ENCODE data around the gene CD6. TPM values are rescaled to one million over a fixed set of nuclear protein-coding genes. Genes with fewer than 3 reads are reported as not detected.
A peak's percentile ranks its signal among the peaks of the same experiment; 100 is the strongest.

Gene CD6
- total and polyA plus RNA-seq, 12 donors = 0.22 to 8.4 (median 2.1) TPM

DNA sequence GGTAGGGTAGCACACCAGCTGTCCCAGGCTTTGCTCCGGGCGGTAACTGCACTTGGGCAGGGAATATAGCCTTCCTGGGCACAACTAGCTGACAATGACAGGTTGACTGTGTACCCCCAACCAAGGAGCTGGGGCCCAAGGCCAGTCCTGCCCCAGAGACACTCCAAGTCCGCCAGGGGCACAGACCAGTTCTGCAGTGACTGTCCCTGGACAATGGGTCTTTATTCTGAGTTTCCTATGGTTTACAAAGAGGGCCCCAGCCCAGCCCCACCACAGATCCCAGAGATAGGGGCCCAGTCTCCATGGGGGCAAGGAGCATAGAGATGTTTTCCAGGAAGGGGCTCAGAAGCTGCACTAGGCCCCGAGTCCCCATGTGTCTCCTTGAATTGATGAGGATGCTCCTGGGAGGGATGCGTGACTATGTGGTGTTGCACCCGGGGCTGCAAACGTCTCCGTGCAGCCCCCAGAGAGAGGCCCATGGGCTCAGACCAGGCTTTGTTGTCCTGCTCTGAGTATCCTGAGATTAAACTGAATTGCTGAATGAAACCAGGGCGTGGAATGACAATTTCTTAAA lies 48.4 kb downstream of the CD6 start:
- Histone ChIP-seq H3K4me3 (no peak overlapping the region), H3K27me3 (peaks cover 21% of the 10 kb centered on the region), H3K4me1 (replicated peaks in 1 of 2) (no peaks in the 10 kb centered on the region), H3K9me3 (replicated peaks in 1 of 3) (no peaks in the 10 kb centered on the region), H3K36me3 (replicated peaks in 1 of 2) (no peaks in the 10 kb centered on the region), H3K27ac (no peak overlapping the region)
- WGBS, 4 donors = 80 to 94% (median 85%) methylated on average over 6 to 9 of the region's 9 CpGs
- TF ChIP-seq, protein P1, sequence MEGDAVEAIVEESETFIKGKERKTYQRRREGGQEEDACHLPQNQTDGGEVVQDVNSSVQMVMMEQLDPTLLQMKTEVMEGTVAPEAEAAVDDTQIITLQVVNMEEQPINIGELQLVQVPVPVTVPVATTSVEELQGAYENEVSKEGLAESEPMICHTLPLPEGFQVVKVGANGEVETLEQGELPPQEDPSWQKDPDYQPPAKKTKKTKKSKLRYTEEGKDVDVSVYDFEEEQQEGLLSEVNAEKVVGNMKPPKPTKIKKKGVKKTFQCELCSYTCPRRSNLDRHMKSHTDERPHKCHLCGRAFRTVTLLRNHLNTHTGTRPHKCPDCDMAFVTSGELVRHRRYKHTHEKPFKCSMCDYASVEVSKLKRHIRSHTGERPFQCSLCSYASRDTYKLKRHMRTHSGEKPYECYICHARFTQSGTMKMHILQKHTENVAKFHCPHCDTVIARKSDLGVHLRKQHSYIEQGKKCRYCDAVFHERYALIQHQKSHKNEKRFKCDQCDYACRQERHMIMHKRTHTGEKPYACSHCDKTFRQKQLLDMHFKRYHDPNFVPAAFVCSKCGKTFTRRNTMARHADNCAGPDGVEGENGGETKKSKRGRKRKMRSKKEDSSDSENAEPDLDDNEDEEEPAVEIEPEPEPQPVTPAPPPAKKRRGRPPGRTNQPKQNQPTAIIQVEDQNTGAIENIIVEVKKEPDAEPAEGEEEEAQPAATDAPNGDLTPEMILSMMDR (IDR thresholded peaks at IDR 0.05) = no peak
- no peak for TF ChIP-seq POLR2A (IDR thresholded peaks at IDR 0.05)
- no peak for DNase-seq
- intact Hi-C loops (cut with DNase I) = no loop called here

DNA sequence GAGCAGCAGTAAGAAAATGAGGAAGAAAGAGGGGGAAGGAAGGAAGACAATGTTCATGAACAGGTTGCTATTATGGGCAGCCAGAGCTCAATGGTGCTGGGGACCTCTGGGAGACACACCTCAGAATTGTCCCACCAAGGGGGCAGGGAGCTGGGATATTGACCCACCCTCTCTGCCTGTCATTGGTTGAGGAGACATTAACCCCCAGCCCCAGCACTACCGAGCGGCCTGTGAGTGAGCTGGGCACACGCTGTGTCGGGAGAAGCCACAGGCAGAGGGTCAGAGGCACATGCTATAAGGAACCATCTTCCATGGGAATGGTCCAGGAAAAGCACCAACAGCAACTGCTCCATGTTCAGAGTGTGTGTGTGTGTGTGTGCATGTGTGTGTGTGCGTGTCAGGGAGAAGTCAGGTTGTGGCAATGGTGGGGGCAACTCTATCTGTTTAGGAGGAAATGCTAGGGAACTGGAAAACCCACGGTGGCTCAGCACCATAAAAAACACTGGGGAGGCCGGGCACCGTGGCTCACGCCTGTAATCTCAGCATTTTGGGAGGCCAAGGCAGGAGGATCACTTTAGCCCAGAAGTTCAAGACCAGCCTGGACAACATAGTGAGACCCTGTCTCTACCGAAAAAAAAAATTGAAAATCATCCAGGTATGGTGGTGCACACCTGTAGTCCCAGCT lies 49.2 kb downstream of the CD6 start:
- no peaks in the 10 kb centered on the region for H3K4me1 ChIP-seq (replicated peaks in 1 of 2)
- no peak overlapping the region for H3K4me3 ChIP-seq
- H3K36me3 ChIP-seq (replicated peaks in 1 of 2) = no peaks in the 10 kb centered on the region
- WGBS, 4 donors = 90 to 93% (median 91%) methylated on average over 10 of the region's 10 CpGs
- DNase-seq = no peak
- no peaks in the 10 kb centered on the region for H3K9me3 ChIP-seq (replicated peaks in 1 of 3)
- H3K27ac ChIP-seq = no peak overlapping the region
- intact Hi-C loops (cut with DNase I) = no loop called here
- TF ChIP-seq, protein P1 (IDR thresholded peaks at IDR 0.05) = no peak
- TF ChIP-seq POLR2A (IDR thresholded peaks at IDR 0.05) = no peak
- H3K27me3 ChIP-seq = peaks cover 21% of the 10 kb centered on the region

DNA sequence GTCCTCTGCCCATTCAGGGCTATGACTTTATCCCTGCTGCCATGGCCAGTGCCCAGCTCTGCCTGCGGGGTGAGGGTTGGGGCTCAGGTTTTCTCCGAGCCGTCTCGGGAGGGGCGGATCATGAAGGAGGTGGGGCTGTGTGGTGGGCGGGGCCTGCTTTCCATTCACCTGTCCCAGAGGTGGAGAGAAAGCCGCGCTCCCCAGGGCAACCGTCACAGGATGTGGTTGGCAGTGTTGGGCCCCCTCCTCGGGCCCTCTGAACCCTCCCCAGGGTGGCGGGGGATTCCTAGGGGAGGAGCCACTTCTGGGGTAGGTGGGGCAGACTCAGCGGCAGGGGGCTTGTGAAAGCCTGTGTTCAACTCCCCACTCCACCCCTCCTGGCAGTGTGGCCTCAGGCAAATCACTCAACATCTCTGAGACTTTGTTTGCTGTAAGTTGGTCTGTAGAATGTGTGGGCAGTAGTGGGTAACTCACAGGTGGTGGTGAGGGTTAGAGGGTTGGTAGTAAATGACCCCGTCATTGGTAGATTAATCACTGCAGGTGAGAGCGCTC lies 50.3 kb downstream of the CD6 start:
- H3K36me3 ChIP-seq (replicated peaks in 1 of 2) = no peaks in the 10 kb centered on the region
- no peaks in the 10 kb centered on the region for H3K9me3 ChIP-seq (replicated peaks in 1 of 3)
- no peak overlapping the region for H3K4me3 ChIP-seq
- TF ChIP-seq, protein P1 (IDR thresholded peaks at IDR 0.05) = no peak
- TF ChIP-seq POLR2A (IDR thresholded peaks at IDR 0.05) = no peak
- 19 to 54% (median 39%) methylated on average over 3 to 14 of the region's 14 CpGs for WGBS, 4 donors
- peaks cover 21% of the 10 kb centered on the region for H3K27me3 ChIP-seq
- no peak overlapping the region for H3K27ac ChIP-seq
- intact Hi-C loops (cut with DNase I) = no loop called here
- no peaks in the 10 kb centered on the region for H3K4me1 ChIP-seq (replicated peaks in 1 of 2)
- no peak for DNase-seq

DNA sequence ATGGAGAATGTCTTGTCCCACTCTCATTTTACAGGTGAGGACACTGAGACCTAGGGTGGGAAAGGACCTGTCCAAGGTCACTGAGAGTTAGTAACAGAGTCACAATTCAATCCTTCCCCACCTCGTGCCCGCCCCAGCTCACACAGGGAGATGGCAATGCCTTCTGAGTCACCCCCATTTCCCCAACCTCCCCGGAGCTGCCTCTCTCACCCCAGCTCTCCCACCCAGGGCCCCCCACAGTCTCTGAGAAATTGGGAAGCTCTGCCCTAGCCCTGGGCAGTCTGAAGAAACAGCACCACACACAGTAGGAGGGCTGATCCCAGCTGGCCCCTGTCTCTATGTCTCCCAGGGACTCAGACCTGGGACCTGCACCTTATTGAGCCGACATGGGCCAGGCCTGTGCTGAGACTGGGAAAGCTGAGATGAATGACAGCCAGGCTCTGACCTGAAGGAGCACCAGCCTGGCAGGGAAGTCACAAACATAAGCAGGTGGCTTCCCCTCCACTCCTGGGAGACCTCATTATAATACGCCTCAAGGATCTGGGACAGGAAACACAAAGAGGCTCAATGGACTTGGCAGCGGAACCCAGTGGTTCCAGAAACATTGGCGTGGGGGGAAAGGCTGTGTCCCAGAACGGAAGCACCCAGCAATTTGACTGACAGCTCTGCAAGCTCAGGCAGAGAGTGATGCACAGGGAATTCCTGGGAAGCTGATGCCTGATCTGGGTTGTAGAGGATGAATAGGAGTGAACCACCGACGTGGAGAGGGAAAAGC lies 51.0 kb downstream of the CD6 start:
- TF ChIP-seq POLR2A (IDR thresholded peaks at IDR 0.05) = no peak
- TF ChIP-seq, protein P1 (IDR thresholded peaks at IDR 0.05) = no peak
- H3K27ac ChIP-seq = no peak overlapping the region
- intact Hi-C loops (cut with DNase I) = no loop called here
- H3K36me3 ChIP-seq (replicated peaks in 1 of 2) = no peaks in the 10 kb centered on the region
- no peaks in the 10 kb centered on the region for H3K4me1 ChIP-seq (replicated peaks in 1 of 2)
- no peaks in the 10 kb centered on the region for H3K9me3 ChIP-seq (replicated peaks in 1 of 3)
- 66 to 75% (median 71%) methylated on average over 9 to 10 of the region's 10 CpGs for WGBS, 4 donors
- H3K4me3 ChIP-seq = no peak overlapping the region
- H3K27me3 ChIP-seq = peaks cover 21% of the 10 kb centered on the region
- DNase-seq = peak in 1 of 7 donors; percentile 10
